ENCODE results near the gene RPS6KA1. TPM values are rescaled to one million over a fixed set of nuclear protein-coding genes. Genes with fewer than 3 reads are reported as not detected.

RPS6KA1 gene
- total RNA-seq, 1 experiment from 2014 or later = 65.5 TPM

- peaks cover 26% of the 10 kb centered on the region for H3K4me1 Mint-ChIP-seq
- no peak overlapping the region for H3K4me3 Mint-ChIP-seq
- TF ChIP-seq MLX (CRISPR knock-in tag; IDR thresholded peaks at IDR 0.05) = no peak
- no peak for TF ChIP-seq ZNF396 (CRISPR knock-in tag; IDR thresholded peaks at IDR 0.05; ENCODE audit: borderline replicate concordance)
- TF ChIP-seq CBFB (CRISPR knock-in tag; IDR thresholded peaks at IDR 0.05; ENCODE audit: low read depth) = no peak
- no peak for TF ChIP-seq ZNF263 (CRISPR knock-in tag; IDR thresholded peaks at IDR 0.05; ENCODE audit: low read depth)
- TF ChIP-seq FOXK1 (CRISPR knock-in tag; IDR thresholded peaks at IDR 0.05) = no peak
- TF ChIP-seq STAT6 (CRISPR knock-in tag; conservative IDR thresholded peaks at IDR 0.05; ENCODE audit: low read depth) = no peak
- ChIA-PET CTCF (no interaction called here), POLR2A (no interaction called here)
- ATAC-seq (no peak), DNase-seq (ENCODE audit: low spot score) (no peak)
- no peaks in the 10 kb centered on the region for H3K9me3 Mint-ChIP-seq
- H3K36me3 Mint-ChIP-seq = peaks cover 15% of the 10 kb centered on the region
- peak overlapping the region; percentile 70 for H3K27ac Mint-ChIP-seq
- H3K27me3 Mint-ChIP-seq (ENCODE audit: low read depth) = no peaks in the 10 kb centered on the region
Measured at GRCh38 chr1:26543462-26543861, 13.9 kb downstream of the RPS6KA1 start.

GRCh38 chr1:26544126-26544525, 14.6 kb downstream of the RPS6KA1 start:
- DNase-seq (ENCODE audit: low spot score) (no peak), ATAC-seq (no peak)
- POLR2A ChIA-PET = no interaction called here
- Mint-ChIP-seq H3K9me3 (no peaks in the 10 kb centered on the region), H3K36me3 (peaks cover 16% of the 10 kb centered on the region), H3K4me1 (peaks cover 22% of the 10 kb centered on the region), H3K27me3 (ENCODE audit: low read depth) (no peaks in the 10 kb centered on the region), H3K27ac (no peak overlapping the region), H3K4me3 (no peak overlapping the region)
- CTCF ChIA-PET = no interaction called here
- TF ChIP-seq USF2 (CRISPR knock-in tag; IDR thresholded peaks at IDR 0.05) (no peak), PRRX2 (CRISPR knock-in tag; IDR thresholded peaks at IDR 0.05) (no peak), ZNF396 (CRISPR knock-in tag; IDR thresholded peaks at IDR 0.05; ENCODE audit: borderline replicate concordance) (no peak), OVOL2 (CRISPR knock-in tag; IDR thresholded peaks at IDR 0.05; ENCODE audit: borderline replicate concordance) (no peak), ZNF281 (CRISPR knock-in tag; IDR thresholded peaks at IDR 0.05) (no peak), TP53 (CRISPR knock-in tag; IDR thresholded peaks at IDR 0.05) (no peak), ZNF263 (CRISPR knock-in tag; IDR thresholded peaks at IDR 0.05; ENCODE audit: low read depth) (no peak), HMGXB4 (CRISPR knock-in tag; IDR thresholded peaks at IDR 0.05) (no peak)

- Mint-ChIP-seq H3K9me3 (no peaks in the 10 kb centered on the region), H3K4me3 (no peak overlapping the region), H3K36me3 (peaks cover 16% of the 10 kb centered on the region), H3K4me1 (peaks cover 19% of the 10 kb centered on the region), H3K27me3 (ENCODE audit: low read depth) (no peaks in the 10 kb centered on the region), H3K27ac (no peak overlapping the region)
- CTCF ChIA-PET = no interaction called here
- ATAC-seq = no peak
- POLR2A ChIA-PET = no interaction called here
- DNase-seq (ENCODE audit: low spot score) = no peak
- no peak for TF ChIP-seq JUN (CRISPR knock-in tag; IDR thresholded peaks at IDR 0.05)
- TF ChIP-seq TEAD4 (CRISPR knock-in tag; IDR thresholded peaks at IDR 0.05) = no peak
- TF ChIP-seq ZNF416 (CRISPR knock-in tag; IDR thresholded peaks at IDR 0.05) = no peak
- TF ChIP-seq ATF1 (CRISPR knock-in tag; IDR thresholded peaks at IDR 0.05) = no peak
- TF ChIP-seq ZNF317 (CRISPR knock-in tag; IDR thresholded peaks at IDR 0.05; ENCODE audit: borderline replicate concordance, low read depth) = no peak
- TF ChIP-seq USF1 (CRISPR knock-in tag; IDR thresholded peaks at IDR 0.05) = no peak
- TF ChIP-seq ZNF396 (CRISPR knock-in tag; IDR thresholded peaks at IDR 0.05; ENCODE audit: borderline replicate concordance) = no peak
- TF ChIP-seq TCF7 (CRISPR knock-in tag; IDR thresholded peaks at IDR 0.05; ENCODE audit: low read depth) = no peak
- TF ChIP-seq EMX1 (CRISPR knock-in tag; IDR thresholded peaks at IDR 0.05) = no peak
- TF ChIP-seq NFYB (CRISPR knock-in tag; conservative IDR thresholded peaks at IDR 0.05; ENCODE audit: low read depth) = no peak
- TF ChIP-seq ZNF423 (CRISPR knock-in tag; IDR thresholded peaks at IDR 0.05) = no peak
- TF ChIP-seq KAT7 (CRISPR knock-in tag; IDR thresholded peaks at IDR 0.05; ENCODE audit: borderline replicate concordance) = no peak
- no peak for TF ChIP-seq RELA (CRISPR knock-in tag; IDR thresholded peaks at IDR 0.05; ENCODE audit: borderline replicate concordance)
Measured at GRCh38 chr1:26545969-26546323, 16.4 kb downstream of the RPS6KA1 start.

Data from WTC11 (cell line).